ENCODE measurements around the gene SAMD4A.

Gene SAMD4A

DNA sequence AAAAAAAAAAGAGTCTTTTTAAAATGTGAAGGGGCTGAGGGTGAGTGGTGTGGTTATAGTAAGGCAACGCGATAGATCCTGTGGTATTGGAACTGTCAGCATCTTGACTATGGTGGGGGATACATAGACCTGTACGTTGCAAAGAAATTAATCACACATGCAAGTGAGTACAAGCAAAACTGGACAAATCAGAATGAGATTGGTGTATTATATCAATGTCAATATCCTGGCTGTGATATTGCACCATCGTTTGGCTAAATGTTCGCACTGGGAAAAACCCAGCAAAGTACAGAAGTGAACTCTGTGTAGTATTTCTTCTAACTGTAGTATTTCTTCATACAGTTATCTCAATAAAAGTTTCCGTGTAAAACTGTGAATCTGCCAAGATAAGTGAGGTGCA lies 267.8 kb downstream of the SAMD4A start:
- Histone ChIP-seq H3K27me3 (ENCODE audit: control insufficient read depth, insufficient read depth, low read length) (no peaks in the 10 kb centered on the region), H3K4me1 (ENCODE audit: control insufficient read depth, insufficient read depth, low read length) (no peaks in the 10 kb centered on the region), H3K36me3 (ENCODE audit: control insufficient read depth, insufficient read depth, low read length) (no peaks in the 10 kb centered on the region), H3K27ac (ENCODE audit: low read length) (no peak overlapping the region), H3K4me3 (ENCODE audit: low read length) (no peak overlapping the region), H3K9me3 (ENCODE audit: control insufficient read depth, insufficient read depth, low read length) (no peaks in the 10 kb centered on the region)
- no CpG with 5 or more reads among the region's 6 CpGs for WGBS (ENCODE audit: insufficient coverage, insufficient read length)
- no peak for DNase-seq (ENCODE audit: low read depth, low spot score)

- no peaks in the 10 kb centered on the region for H3K36me3 ChIP-seq (ENCODE audit: control insufficient read depth, insufficient read depth, low read length)
- WGBS (ENCODE audit: insufficient coverage, insufficient read length) = no CpG with 5 or more reads among the region's 2 CpGs
- H3K27me3 ChIP-seq (ENCODE audit: control insufficient read depth, insufficient read depth, low read length) = no peaks in the 10 kb centered on the region
- peaks cover under 1% of the 10 kb centered on the region; the same call in 1 of the 2 replicates for H3K4me1 ChIP-seq (ENCODE audit: control insufficient read depth, insufficient read depth, low read length)
- no peak for DNase-seq (ENCODE audit: low read depth, low spot score)
- no peak overlapping the region for H3K27ac ChIP-seq (ENCODE audit: low read length)
- no peaks in the 10 kb centered on the region for H3K9me3 ChIP-seq (ENCODE audit: control insufficient read depth, insufficient read depth, low read length)
- no peak overlapping the region for H3K4me3 ChIP-seq (ENCODE audit: low read length)
Measured at GRCh38 chr14:54836231-54836630, 269.3 kb downstream of the SAMD4A start.

DNA sequence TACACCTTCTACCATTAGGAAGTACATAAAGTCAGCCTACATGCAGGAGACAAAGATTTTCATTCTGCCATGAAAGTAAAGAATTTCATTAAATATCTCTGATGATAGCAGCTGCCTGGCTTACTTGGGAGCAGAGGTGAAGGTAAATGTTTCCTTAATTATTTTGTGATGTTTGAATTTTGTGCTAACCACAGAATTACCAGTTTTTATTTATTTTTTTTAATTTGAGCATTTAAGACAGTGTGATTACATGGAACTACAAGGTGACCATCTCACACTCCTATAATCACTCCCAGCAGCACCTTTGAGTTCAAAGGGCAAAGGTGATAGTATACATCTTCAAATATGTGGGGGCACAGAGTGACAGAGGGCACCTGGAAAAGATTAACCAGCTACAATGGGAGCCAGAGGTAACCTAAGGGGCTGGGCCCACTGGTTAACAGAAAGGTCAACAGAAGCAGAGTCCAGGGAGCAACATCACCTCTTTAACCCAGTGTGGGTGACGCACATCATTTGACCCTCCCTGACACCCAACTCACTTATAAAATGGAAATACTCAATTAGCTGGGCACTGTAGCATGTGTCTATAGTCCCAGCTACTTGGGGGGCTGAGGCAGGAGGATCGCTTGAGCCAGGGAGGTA lies 270.7 kb downstream of the SAMD4A start:
- DNase-seq (ENCODE audit: low read depth, low spot score) = no peak
- Histone ChIP-seq H3K4me3 (ENCODE audit: low read length) (no peak overlapping the region), H3K4me1 (ENCODE audit: control insufficient read depth, insufficient read depth, low read length) (peaks cover 3% of the 10 kb centered on the region; the same call in 1 of the 2 replicates), H3K36me3 (ENCODE audit: control insufficient read depth, insufficient read depth, low read length) (no peaks in the 10 kb centered on the region), H3K9me3 (ENCODE audit: control insufficient read depth, insufficient read depth, low read length) (no peaks in the 10 kb centered on the region), H3K27me3 (ENCODE audit: control insufficient read depth, insufficient read depth, low read length) (no peaks in the 10 kb centered on the region), H3K27ac (ENCODE audit: low read length) (no peak overlapping the region)
- no CpG with 5 or more reads among the region's 2 CpGs for WGBS (ENCODE audit: insufficient coverage, insufficient read length)

- H3K4me1 ChIP-seq (ENCODE audit: control insufficient read depth, insufficient read depth, low read length) = peaks cover 3% of the 10 kb centered on the region; the same call in 1 of the 2 replicates
- WGBS (ENCODE audit: insufficient coverage, insufficient read length) = no CpG with 5 or more reads among the region's 10 CpGs
- H3K4me3 ChIP-seq (ENCODE audit: low read length) = no peak overlapping the region
- no peak for DNase-seq (ENCODE audit: low read depth, low spot score)
- no peaks in the 10 kb centered on the region for H3K27me3 ChIP-seq (ENCODE audit: control insufficient read depth, insufficient read depth, low read length)
- no peaks in the 10 kb centered on the region for H3K9me3 ChIP-seq (ENCODE audit: control insufficient read depth, insufficient read depth, low read length)
- H3K27ac ChIP-seq (ENCODE audit: low read length) = no peak overlapping the region
- H3K36me3 ChIP-seq (ENCODE audit: control insufficient read depth, insufficient read depth, low read length) = no peaks in the 10 kb centered on the region
Measured at GRCh38 chr14:54838931-54839512, 272.1 kb downstream of the SAMD4A start.

- Histone ChIP-seq H3K4me1 (ENCODE audit: control insufficient read depth, insufficient read depth, low read length) (peaks cover 3% of the 10 kb centered on the region; the same call in 1 of the 2 replicates), H3K4me3 (ENCODE audit: low read length) (no peak overlapping the region), H3K36me3 (ENCODE audit: control insufficient read depth, insufficient read depth, low read length) (no peaks in the 10 kb centered on the region), H3K27me3 (ENCODE audit: control insufficient read depth, insufficient read depth, low read length) (no peaks in the 10 kb centered on the region), H3K27ac (ENCODE audit: low read length) (no peak overlapping the region), H3K9me3 (ENCODE audit: control insufficient read depth, insufficient read depth, low read length) (no peaks in the 10 kb centered on the region)
- no CpG with 5 or more reads among the region's 3 CpGs for WGBS (ENCODE audit: insufficient coverage, insufficient read length)
- no peak for DNase-seq (ENCODE audit: low read depth, low spot score)
Measured at GRCh38 chr14:54839701-54840119, 272.8 kb downstream of the SAMD4A start.

DNA sequence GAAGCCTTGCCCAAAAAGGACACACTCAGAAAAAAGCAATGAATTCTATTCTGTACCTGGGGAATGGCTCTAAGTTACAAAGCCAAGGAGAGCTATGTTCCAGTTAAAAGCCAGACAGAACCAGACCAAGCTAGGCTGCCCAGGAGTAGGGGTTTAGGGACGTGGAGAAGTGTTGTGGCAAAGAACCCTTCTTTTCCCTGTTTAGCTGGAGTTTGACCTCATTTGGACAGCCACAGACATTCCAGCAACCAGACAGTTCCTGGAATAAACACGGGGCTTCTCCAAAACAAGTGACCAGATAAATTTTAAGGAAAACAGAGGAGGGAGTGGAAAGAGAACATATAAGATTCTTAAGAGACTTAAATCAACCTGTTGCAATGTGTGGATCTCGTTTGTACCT lies 273.4 kb downstream of the SAMD4A start:
- H3K4me3 ChIP-seq (ENCODE audit: low read length) = no peak overlapping the region
- peaks cover 3% of the 10 kb centered on the region; the same call in 1 of the 2 replicates for H3K4me1 ChIP-seq (ENCODE audit: control insufficient read depth, insufficient read depth, low read length)
- H3K36me3 ChIP-seq (ENCODE audit: control insufficient read depth, insufficient read depth, low read length) = no peaks in the 10 kb centered on the region
- H3K27me3 ChIP-seq (ENCODE audit: control insufficient read depth, insufficient read depth, low read length) = no peaks in the 10 kb centered on the region
- DNase-seq (ENCODE audit: low read depth, low spot score) = no peak
- no peaks in the 10 kb centered on the region for H3K9me3 ChIP-seq (ENCODE audit: control insufficient read depth, insufficient read depth, low read length)
- no peak overlapping the region for H3K27ac ChIP-seq (ENCODE audit: low read length)
- WGBS (ENCODE audit: insufficient coverage, insufficient read length) = no CpG with 5 or more reads among the region's 3 CpGs

DNA sequence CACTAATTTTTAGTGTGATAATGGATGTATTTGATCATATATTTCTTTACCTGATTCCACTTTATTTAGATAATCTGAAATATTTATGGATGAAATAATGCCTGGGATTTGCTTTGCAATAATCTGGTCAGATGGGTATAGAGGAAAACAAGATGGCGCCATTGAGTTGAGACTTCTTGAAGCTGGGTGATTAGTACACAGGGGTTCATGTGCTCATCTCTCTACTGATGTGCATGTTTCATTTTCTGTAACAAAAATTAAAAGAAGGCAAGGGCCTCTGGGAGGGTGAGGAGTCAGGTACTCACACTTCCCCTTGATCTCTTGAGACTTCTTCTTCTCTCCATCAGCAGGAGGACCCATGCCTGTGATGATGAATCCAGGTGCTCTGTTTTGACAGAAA lies 273.9 kb downstream of the SAMD4A start:
- no peak for DNase-seq (ENCODE audit: low read depth, low spot score)
- no CpG with 5 or more reads among the region's 1 CpG for WGBS (ENCODE audit: insufficient coverage, insufficient read length)
- H3K27me3 ChIP-seq (ENCODE audit: control insufficient read depth, insufficient read depth, low read length) = no peaks in the 10 kb centered on the region

More for the DNA sequence above, 273.9 kb downstream of the SAMD4A start:
- no peak overlapping the region for H3K27ac ChIP-seq (ENCODE audit: low read length)
- no peak overlapping the region for H3K4me3 ChIP-seq (ENCODE audit: low read length)
- peaks cover 3% of the 10 kb centered on the region; the same call in 1 of the 2 replicates for H3K4me1 ChIP-seq (ENCODE audit: control insufficient read depth, insufficient read depth, low read length)
- no peaks in the 10 kb centered on the region for H3K9me3 ChIP-seq (ENCODE audit: control insufficient read depth, insufficient read depth, low read length)
- no peaks in the 10 kb centered on the region for H3K36me3 ChIP-seq (ENCODE audit: control insufficient read depth, insufficient read depth, low read length)

Measured in iPS DF 6.9 (cell line).